NCI-H82 (cell line): Measurements from ENCODE around the gene ARHGAP22.
"Not testable (repeated sequence)": the region's sequence is repeated elsewhere in the genome, so short reads cannot be mapped to it uniquely, and the experiment has no call there.

Experiments used
- DNase-seq: peaks from one replicate; lab custom pipeline; 2025; lab: John Stamatoyannopoulos, UW

Gene ARHGAP22

DNA sequence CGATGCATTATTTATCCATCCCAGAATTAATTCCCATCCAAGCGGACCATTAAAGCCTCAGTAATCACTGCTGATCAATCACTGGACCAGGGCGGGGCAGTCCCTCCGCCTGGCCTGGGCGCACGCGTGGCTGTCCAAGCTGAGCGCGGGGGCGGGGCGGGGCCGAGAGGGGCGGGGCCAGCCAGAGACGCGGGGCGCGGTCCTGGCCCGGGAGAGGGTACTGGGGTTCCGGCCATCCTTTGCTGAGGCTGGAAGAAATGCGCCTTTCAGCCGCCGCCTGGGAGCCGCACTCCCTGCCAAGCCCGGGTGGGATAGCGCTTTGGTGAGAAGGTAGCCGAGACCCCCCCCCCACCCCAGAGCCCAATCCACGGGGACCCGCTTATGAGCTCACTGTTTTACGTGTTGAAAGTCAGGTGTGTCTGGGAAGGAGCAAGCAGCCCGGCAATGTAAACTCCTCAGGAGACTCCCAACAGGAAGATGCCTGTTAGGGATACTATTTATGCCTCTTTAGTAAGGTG lies at the start of gene ARHGAP22:
Gene ARHGAP22 (minus strand): TSS at position 83 of the 518 bp plus-strand sequence. CDS start 277 bp downstream, outside the sequence.
- peak; percentile 26 for DNase-seq

DNA sequence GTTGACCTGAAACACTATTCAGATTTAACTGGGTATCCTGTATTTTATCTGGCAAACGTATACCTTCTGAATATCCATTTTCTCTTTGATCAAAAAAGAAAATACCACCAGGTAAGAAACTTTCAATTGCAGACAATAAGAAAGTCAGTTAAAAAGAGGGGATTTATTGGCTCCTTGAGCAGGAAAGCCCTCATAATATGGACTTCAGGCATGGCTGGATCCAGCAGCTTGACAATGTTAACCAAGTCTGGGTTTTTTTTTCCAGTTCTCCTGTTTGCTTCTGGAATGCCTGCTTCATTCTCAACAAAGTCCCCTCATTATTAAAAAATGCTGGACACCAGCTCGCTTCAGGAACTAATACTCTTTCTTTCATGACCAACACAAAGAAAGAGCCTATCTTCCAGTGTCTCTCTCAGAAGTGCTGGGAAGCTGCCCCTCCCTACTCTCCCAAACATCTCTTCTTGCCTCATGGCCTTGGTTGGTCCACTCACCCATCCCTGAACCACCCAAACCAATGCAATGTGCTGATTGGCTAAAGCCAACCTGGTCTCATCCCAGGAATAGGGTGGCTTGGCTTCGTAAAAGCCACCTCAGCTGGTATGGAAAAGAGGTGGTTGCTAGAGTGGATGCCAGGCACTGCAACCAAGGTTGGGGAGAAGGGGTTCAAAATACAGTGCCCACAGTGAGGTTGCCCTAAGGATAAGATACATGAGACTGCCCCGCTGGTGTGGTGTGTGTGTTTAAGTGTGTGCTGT lies 49.2 kb upstream of the ARHGAP22 start:
- DNase-seq = no peak

DNA sequence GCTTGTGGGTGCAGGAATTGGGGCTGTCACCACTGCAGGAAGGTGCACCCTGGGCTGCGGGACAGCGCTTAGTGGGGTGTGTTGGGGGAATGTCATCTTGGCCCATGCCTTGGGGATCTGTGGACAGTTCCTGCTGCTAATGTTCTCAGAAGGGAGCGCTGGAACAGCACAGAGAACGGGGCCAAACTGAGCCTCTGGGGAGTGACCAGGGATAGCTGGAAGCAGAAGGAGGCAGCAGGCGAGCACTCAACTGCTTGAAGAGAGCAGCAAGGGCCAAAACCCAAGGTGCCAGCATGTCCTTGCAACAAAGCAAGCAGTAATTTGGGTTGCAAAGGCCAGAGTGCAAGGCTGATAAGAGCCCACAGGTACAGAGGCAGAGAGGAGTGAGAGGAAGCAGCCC lies 48.5 kb upstream of the ARHGAP22 start:
- DNase-seq = no peak

DNA sequence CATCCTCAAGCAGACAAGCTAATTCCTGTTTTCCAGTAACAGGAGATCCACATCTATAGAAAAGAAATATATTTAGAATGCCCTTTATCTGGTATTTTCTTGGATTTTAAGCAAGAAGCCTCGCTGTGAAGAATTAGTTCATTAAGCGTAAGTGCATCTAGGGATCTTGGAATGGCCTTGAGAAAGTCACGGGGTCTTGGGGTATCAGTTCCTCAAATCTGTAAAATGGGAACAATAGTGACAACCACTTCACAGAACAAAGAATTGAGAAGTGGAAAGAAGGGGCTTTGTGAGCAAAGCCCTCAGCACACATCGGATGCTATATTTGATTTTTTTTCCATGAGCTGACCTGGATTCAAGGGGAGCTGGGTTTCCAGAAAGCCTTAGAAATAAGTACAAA lies 47.5 kb upstream of the ARHGAP22 start:
- no peak for DNase-seq

GRCh38 chr10:48651839-48652238 lies 47.0 kb upstream of the ARHGAP22 start:
- no peak for DNase-seq

- no peak for DNase-seq
These were observed 46.4 kb upstream of the ARHGAP22 start for GRCh38 chr10:48651293-48651692.

DNA sequence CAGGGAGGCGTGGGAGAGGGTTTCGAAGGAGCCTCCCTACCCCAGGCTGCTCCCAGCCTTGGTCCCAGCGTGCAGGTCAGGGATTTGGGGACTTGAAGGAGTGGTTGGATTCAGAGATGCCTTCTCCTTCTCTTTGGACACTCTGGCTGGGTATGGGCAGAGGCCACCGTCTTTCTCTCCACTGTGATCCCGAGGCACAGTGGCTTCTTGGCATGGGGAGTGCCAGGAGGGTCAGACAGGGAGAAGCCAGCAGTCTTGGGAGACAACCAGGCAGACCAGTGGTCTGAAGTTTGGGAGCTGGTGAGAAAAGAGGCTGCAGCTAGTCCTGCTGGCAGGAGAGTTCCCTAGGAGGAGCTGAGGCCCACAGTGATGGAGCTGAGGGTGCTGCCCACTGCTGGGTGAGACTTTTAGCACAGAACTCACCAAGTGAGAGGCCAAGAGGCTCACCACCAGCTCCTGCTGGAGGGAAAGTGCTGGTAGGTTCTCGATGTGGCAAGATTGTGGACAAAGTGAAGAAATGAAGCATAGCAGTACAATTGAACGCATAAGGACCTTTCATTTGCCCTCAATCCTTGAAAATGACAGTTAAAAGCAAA lies 44.6 kb upstream of the ARHGAP22 start:
- DNase-seq = no peak

DNA sequence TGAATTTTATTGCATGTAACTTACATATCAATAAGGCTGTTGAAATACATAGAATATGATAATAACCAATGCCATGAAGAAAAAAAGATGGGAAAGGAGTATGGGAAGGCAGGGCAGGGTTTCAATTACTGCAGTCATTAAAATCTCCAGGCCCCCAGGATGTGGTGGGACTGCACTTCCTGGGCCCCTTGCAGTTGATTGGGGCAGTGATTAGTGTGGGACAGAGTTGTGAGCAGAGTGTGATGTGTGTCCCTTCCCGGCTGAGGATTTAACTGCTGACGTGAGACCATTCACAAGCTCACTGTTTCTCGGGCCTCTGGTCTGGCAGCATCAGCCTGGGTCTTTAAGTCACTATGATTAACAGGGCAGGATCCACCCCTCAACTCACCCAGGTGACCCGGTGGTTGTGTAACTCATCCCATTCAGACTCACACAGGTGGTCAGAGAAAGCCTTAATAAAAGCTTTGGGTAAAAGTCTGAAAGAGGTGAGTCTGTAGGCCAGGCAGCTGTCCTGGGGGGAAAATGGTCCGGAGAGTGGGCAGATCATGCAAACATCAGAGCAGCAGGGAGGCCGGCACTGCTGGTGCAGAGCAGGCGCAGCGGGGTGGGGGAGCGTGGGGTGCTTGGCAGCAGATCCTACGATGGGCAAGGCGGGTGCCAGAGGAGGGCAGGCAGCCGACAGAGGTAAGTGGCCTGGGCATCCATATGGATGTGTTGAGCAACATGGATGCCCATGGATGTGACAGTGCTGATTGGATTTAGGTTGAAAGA lies 43.5 kb upstream of the ARHGAP22 start:
- DNase-seq = no peak

GRCh38 chr10:48647073-48647472 lies 42.2 kb upstream of the ARHGAP22 start:
- not testable (repeated sequence) for DNase-seq

DNA sequence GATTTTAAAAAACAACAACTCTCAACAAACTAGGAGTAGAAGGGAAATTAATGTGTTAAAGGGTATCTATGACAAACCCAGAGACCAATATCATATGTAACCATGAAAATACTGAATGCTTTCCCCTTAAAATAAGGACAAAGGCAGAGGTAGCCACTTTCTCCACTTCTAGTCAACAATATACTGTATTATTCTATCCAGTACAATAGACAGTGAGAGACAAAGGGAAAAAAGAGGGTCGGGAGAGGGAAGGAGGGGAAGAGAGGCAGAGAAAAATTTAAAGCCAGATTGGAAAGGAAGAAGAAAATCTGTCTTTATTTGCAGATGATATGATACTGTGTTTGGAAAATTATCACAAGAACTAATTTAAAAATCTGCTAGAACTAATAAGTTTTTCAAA lies 40.7 kb upstream of the ARHGAP22 start:
- DNase-seq = no peak

GRCh38 chr10:48641099-48641690 lies 36.3 kb upstream of the ARHGAP22 start:
- not testable (repeated sequence) for DNase-seq

DNA sequence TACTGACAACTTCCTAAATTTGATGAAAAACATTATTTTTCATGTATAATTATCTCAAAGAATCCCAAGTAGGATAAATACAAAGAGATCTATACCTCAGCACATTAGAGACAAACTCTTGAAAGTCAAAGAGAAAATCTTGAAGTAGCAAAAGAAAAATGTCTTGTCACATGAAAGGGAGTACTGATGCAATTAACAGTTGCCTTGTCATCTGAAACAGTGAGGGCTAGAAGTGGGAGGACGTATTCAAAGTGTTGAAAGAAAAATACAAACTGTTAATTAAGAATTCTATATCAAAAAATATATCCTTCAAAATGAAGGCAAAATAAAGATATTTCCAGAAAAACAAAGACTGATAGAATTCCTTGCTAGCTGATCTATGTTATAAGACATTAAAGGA lies 35.5 kb upstream of the ARHGAP22 start:
- DNase-seq = no peak

DNA sequence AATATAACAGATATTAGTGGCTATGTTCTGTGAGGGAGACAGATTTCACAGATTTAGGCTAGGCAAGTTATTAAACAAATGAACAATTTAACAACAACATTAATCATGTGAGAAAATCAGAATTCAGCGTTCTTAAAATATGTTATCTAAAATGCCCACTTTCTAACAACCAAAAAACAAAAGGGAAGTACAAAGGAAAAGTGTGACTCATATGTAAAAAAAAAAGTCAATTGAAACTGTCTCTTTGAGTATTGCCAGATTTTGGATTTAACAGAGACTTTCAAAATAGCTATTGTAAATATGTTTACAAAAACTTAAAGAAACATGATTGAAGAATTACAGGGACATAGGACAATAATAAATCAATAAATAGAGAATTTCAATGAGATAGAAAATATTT lies 34.8 kb upstream of the ARHGAP22 start:
- DNase-seq = no peak

GRCh38 chr10:48638739-48639527 lies 34.1 kb upstream of the ARHGAP22 start:
- no peak for DNase-seq

GRCh38 chr10:48638158-48638557 lies 33.3 kb upstream of the ARHGAP22 start:
- DNase-seq = no peak

DNA sequence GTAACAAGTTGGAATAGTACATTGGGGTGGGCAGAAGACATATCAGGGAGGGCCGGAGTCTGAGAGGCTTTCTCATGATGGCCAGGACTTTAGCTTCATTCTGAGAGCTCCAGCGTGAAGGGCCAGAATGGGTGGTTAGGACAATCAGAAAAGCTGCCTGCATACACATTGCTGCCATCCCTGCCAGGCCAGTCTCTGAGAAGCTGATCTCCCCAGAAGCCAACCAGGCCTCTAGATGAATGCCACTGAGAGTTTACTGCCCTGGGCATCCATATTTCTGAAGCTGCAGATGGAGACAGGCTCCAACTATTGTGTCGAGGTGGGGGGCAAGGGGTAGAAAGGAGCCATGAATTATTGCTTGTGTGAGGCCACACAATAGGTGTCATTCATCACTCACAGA lies 32.0 kb upstream of the ARHGAP22 start:
- no peak for DNase-seq

- no peak for DNase-seq
These were observed 31.4 kb upstream of the ARHGAP22 start for GRCh38 chr10:48636231-48636630.

- no peak for DNase-seq
These were observed 30.2 kb upstream of the ARHGAP22 start for GRCh38 chr10:48634984-48635557.

DNA sequence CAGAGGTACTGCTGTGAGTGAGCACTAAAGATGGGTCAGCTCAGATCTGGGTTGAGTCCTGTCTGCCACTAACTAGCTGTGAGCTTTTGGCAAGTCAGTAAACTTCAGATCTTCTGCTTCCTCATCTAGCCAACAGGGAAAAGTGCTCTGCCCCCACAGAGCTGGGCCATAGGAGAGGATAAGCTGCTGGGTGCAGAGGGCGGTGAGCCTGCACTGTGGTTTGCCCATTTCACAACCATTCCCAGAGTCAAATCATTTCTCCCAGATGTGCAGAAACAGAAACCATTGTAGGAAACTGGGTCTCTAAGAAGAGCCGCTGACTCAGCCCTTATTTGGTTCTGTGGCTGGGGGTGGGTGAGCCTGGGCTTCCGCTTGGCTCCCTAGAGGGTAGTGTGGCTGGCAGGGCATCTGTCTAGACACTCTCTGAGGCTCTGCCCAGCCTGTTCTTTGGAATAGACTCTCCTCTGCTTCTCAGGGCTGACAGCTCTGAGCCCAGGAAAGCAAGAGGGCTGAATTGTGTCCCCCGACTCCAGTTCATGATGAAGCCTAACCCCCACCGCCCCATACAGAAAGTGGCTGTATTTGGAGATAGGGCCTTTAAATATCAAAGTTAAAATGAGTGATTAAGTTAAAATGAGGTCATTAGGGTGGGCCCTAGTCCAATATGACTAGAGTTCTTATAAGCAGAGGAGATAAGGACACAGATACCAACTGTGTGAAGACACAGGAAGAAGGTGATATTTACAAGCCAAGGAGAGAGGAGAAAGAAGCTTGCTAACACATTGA lies 29.5 kb upstream of the ARHGAP22 start:
- DNase-seq = no peak
